ENCODE data around the gene FNBP1L. TPM values are rescaled to one million over a fixed set of nuclear protein-coding genes. Genes with fewer than 3 reads are reported as not detected.
"Not testable (repeated sequence)": the region's sequence is repeated elsewhere in the genome, so short reads cannot be mapped to it uniquely, and the experiment has no call there.

FNBP1L gene
- total RNA-seq, 1 experiment from 2014 or later = 119 TPM

DNA sequence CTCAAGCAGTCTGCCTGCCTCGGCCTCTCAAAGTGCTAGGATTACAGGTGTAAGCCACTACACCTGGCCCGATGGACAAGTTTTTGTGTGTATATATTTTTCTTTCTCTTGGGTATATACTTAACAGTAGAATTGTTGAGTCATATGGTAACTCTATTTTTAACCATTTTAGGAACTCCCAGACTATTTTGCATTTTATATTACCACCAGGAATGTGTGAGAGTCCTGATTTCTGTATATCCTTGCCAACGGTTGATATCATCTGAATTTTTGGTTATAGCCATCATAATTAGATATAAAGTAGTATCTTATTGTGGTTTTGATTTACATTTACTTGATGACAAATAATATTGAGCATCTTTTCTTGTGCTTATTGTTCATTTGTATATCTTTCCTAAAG, 20.7 kb downstream of the FNBP1L start:
- Histone ChIP-seq H4K5ac (ENCODE audit: insufficient read length, low read depth, low read length) (no peak overlapping the region), H4K8ac (replicated peaks; ENCODE audit: insufficient read length, low read depth, low read length) (no peak overlapping the region), H3T11ph (ENCODE audit: low read length) (no peak overlapping the region), H3K4me1 (ENCODE audit: insufficient read depth, low read length) (no peaks in the 10 kb centered on the region; the same call in 1 of the 2 replicates), H3K23ac (ENCODE audit: insufficient read length, low read depth, low read length) (no peak overlapping the region), H2BK15ac (ENCODE audit: low read depth, low read length) (no peak overlapping the region), H3K4ac (ENCODE audit: low read depth, low read length) (no peak overlapping the region), H3K27me3 (ENCODE audit: insufficient read depth, low read length) (no peaks in the 10 kb centered on the region), H2BK20ac (ENCODE audit: low read depth, low read length, poor library complexity, severe bottlenecking) (no peak overlapping the region), H3K56ac (ENCODE audit: insufficient read length, low read depth, low read length) (no peak overlapping the region), H3K9ac (ENCODE audit: extremely low read depth, insufficient read length, low read length) (no peak overlapping the region), H2AK5ac (ENCODE audit: insufficient read length, low read length) (no peak overlapping the region), H3K9me3 (ENCODE audit: control insufficient read depth, low read depth, low read length) (no peaks in the 10 kb centered on the region), H3K18ac (ENCODE audit: insufficient read length, low read depth, low read length) (no peak overlapping the region), H3K4me2 (ENCODE audit: insufficient read depth, insufficient read length, low read length) (no peak overlapping the region), H3K14ac (ENCODE audit: insufficient read depth, low read length) (no peak overlapping the region), H2BK5ac (ENCODE audit: insufficient read length, low read length) (no peak overlapping the region), H4K91ac (ENCODE audit: insufficient read length, low read depth, low read length) (no peak overlapping the region), H2BK120ac (ENCODE audit: low read depth, low read length, poor library complexity, severe bottlenecking) (no peak overlapping the region), H2AFZ (ENCODE audit: low read length) (no peak overlapping the region), H2BK12ac (ENCODE audit: insufficient read length, low read depth, low read length) (no peak overlapping the region), H3K23me2 (ENCODE audit: insufficient read length, low read depth, low read length, poor library complexity, severe bottlenecking) (no peaks in the 10 kb centered on the region), H4K20me1 (ENCODE audit: control insufficient read depth, insufficient read depth, insufficient read length) (no peaks in the 10 kb centered on the region), H3K79me2 (ENCODE audit: insufficient read depth, low read length) (peaks cover 48% of the 10 kb centered on the region; the same call in 1 of the 2 replicates), H3K79me1 (ENCODE audit: insufficient read depth, low read depth, low read length, poor library complexity, severe bottlenecking) (no peaks in the 10 kb centered on the region), H3K27ac (ENCODE audit: insufficient read length, low read depth, low read length) (no peak overlapping the region)
- no peak overlapping the region for H3K4me3 Mint-ChIP-seq
- H3K4me1 Mint-ChIP-seq = peaks cover 34% of the 10 kb centered on the region in 2 experiments
- no CpG with 5 or more reads among the region's 3 CpGs for WGBS (ENCODE audit: extremely low coverage, insufficient read length, low lambda C conversion rate)
- no peaks in the 10 kb centered on the region for H3K27me3 Mint-ChIP-seq (ENCODE audit: low read depth)
- H3K9me3 Mint-ChIP-seq = peaks cover 9 to 26% of the 10 kb centered on the region in 2 experiments
- DNase-seq = no peak
- H3K36me3 Mint-ChIP-seq (ENCODE audit: insufficient read depth in 1 of 3, low read depth in 3 of 3) = peaks cover 24 to 45% (median 27%) of the 10 kb centered on the region in 3 experiments
- H3K27ac Mint-ChIP-seq = no peak overlapping the region
- no peak for TF ChIP-seq CTCF (conservative IDR thresholded peaks at IDR 0.05)

GRCh38 chr1:93469223-93469622, 21.3 kb downstream of the FNBP1L start:
- H3K9me3 Mint-ChIP-seq = peaks cover 9 to 21% of the 10 kb centered on the region in 2 experiments
- not testable (repeated sequence) for H2AFZ ChIP-seq (ENCODE audit: low read length)

More at GRCh38 chr1:93469223-93469622, 21.3 kb downstream of the FNBP1L start:
- H3K27me3 Mint-ChIP-seq (ENCODE audit: low read depth); H2BK15ac ChIP-seq (ENCODE audit: low read depth, low read length); H3K27ac ChIP-seq (ENCODE audit: insufficient read length, low read depth, low read length); H2BK120ac ChIP-seq (ENCODE audit: low read depth, low read length, poor library complexity, severe bottlenecking); H2BK20ac ChIP-seq (ENCODE audit: low read depth, low read length, poor library complexity, severe bottlenecking); H4K91ac ChIP-seq (ENCODE audit: insufficient read length, low read depth, low read length); H3K14ac ChIP-seq (ENCODE audit: insufficient read depth, low read length); H3K27me3 ChIP-seq (ENCODE audit: insufficient read depth, low read length); H3T11ph ChIP-seq (ENCODE audit: low read length); H3K4me3 Mint-ChIP-seq; H2AK5ac ChIP-seq (ENCODE audit: insufficient read length, low read length); H3K23me2 ChIP-seq (ENCODE audit: insufficient read length, low read depth, low read length, poor library complexity, severe bottlenecking); H3K79me1 ChIP-seq (ENCODE audit: insufficient read depth, low read depth, low read length, poor library complexity, severe bottlenecking); H4K8ac ChIP-seq (replicated peaks; ENCODE audit: insufficient read length, low read depth, low read length); H3K23ac ChIP-seq (ENCODE audit: insufficient read length, low read depth, low read length); H3K4ac ChIP-seq (ENCODE audit: low read depth, low read length); H4K5ac ChIP-seq (ENCODE audit: insufficient read length, low read depth, low read length); H3K27ac Mint-ChIP-seq; H2BK12ac ChIP-seq (ENCODE audit: insufficient read length, low read depth, low read length); H3K56ac ChIP-seq (ENCODE audit: insufficient read length, low read depth, low read length); H3K4me1 ChIP-seq (ENCODE audit: insufficient read depth, low read length); H3K9me3 ChIP-seq (ENCODE audit: control insufficient read depth, low read depth, low read length); H2BK5ac ChIP-seq (ENCODE audit: insufficient read length, low read length); H3K9ac ChIP-seq (ENCODE audit: extremely low read depth, insufficient read length, low read length); DNase-seq; H4K20me1 ChIP-seq (ENCODE audit: control insufficient read depth, insufficient read depth, insufficient read length); H3K18ac ChIP-seq (ENCODE audit: insufficient read length, low read depth, low read length); H3K4me2 ChIP-seq (ENCODE audit: insufficient read depth, insufficient read length, low read length): not testable (repeated sequence)
- Mint-ChIP-seq H3K36me3 (ENCODE audit: insufficient read depth in 1 of 3, low read depth in 3 of 3) (peaks cover 26 to 39% (median 27%) of the 10 kb centered on the region in 3 experiments), H3K4me1 (peaks cover 38 to 39% of the 10 kb centered on the region in 2 experiments)
- peaks cover 48% of the 10 kb centered on the region; the same call in 1 of the 2 replicates for H3K79me2 ChIP-seq (ENCODE audit: insufficient read depth, low read length)
- WGBS (ENCODE audit: extremely low coverage, insufficient read length, low lambda C conversion rate) = no CpG with 5 or more reads among the region's 3 CpGs
